Pancreas (tissue), 10 donors: ENCODE data around the gene COPS9. TPM values are rescaled to one million over a fixed set of nuclear protein-coding genes. Genes with fewer than 3 reads are reported as not detected.

Experiments used
- ATAC-seq, 4 donors: fragments of 200-7000 bp; cut with Tn5 transposase; one replicate each; pipeline versions ENCODE4 v1.8.0 to v1.9.1; 2020; ENCODE audit warnings: mild to moderate bottlenecking in 4 of 4, moderate library complexity in 4 of 4
- DNase-seq, 6 donors: peaks; one replicate each; pipeline ENCODE4 v3.0.0-alpha.2; 2020
- FAIRE-seq: peaks from 2 replicates; lab custom pipeline; 2012; peaks lifted over from hg19 to GRCh38; lab: Jason Lieb, UNC
- H3K27ac ChIP-seq, 4 donors: fragments of 200-600 bp; sonication (generic); 1 replicate in 3 of 4; 2 replicates in 1 of 4; pipeline versions ENCODE4 v1.5.0 to v1.8.0; 2020
- H3K27me3 ChIP-seq, 4 donors: fragments of 200-600 bp; one replicate each; pipeline ENCODE4 v1.8.0; 2021
- H3K36me3 ChIP-seq, 3 donors: fragments of 200-600 bp; sonication (generic) in 1 of 3; one replicate each; pipeline versions ENCODE4 v1.5.0 to v1.8.0; 2020 to 2021
- H3K4me1 ChIP-seq, 3 donors: fragments of 200-600 bp; one replicate each; pipeline ENCODE4 v1.8.0; 2021
- H3K4me3 ChIP-seq, 4 donors: fragments of 200-600 bp; sonication (generic) in 2 of 4; one replicate each; pipeline versions ENCODE4 v1.5.0 to v1.8.0; 2020 to 2021
- H3K9me3 ChIP-seq, 4 donors: fragments of 200-600 bp; one replicate each; pipeline ENCODE4 v1.8.0; 2021
- CTCF ChIP-seq, 4 donors: fragments of 200-600 bp; sonication (generic) in 3 of 4; IDR thresholded peaks; one replicate each; pipeline versions ENCODE4 v1.5.0 to v1.8.0; 2021; ENCODE audit warnings: antibody characterized with exemption in 4 of 4
- whole genome bisulfite sequencing, 2 donors: extraction: QIAGEN DNeasy Blood & Tissue Kit; methylation state at CpG; one replicate each; pipeline ENCODE4 v1.1.7; 2013; 5-methylcytosine and 5-hydroxymethylcytosine counted together
- intact Hi-C, 3 donors: fragments of 100-400 bp; cut with DNase I; formaldehyde crosslinking; loops; one replicate each; pipeline versions ENCODE4 v1.11.1 to v1.14.2; 2022
- polyA plus RNA-seq, 2 donors: library from polyadenylated mRNA; stranded (reverse); fragments of 200-250 nt; gene quantifications; one replicate each; pipeline ENCODE4 v1.2.3, GENCODE V29; 2013
- total RNA-seq, 6 donors: library from RNA; stranded (reverse); fragmentation: NEBNext Ultra II Directional in 4 of 6; extraction: Animal tissue kit (Norgen Biotek cat#: 25700) in 4 of 6; gene quantifications; one replicate each; pipeline versions ENCODE4 v1.2.1 to v1.2.4, GENCODE V29; 2021 to 2023
- donor health status: healthy with polysubstance abuse.
- donor health status: DM: no; HTN: no; CAD: no; lungs with moderate emphysema.
- donor health status: DM: no; HTN: no; CAD: no.
- donor health status: control.
- donor health status: control.
- donor health status: Bipolar disorder and iron deficiency.
- donor health status: DM: yes; HTN: yes; CAD: no.
- donor health status: DM: no; HTN: no; CAD: no.
- donor health status: DM: no; HTN: no; CAD: no.
- donor health status: DM: yes; HTN: yes; CAD: no.

COPS9 gene
- total and polyA plus RNA-seq, 8 donors, result 52.8 to 210 (median 60.1) TPM

GRCh38 chr2:240123821-240124650 is 12.1 kb downstream of the COPS9 start:
- Histone ChIP-seq H3K9me3 (no peaks in the 10 kb centered on the region), H3K4me1 (no peaks in the 10 kb centered on the region), H3K4me3 (no peak overlapping the region), H3K36me3 (no peaks in the 10 kb centered on the region), H3K27ac (no peak overlapping the region), H3K27me3 (no peaks in the 10 kb centered on the region)
- WGBS, 2 donors, result 80 to 84% methylated on average over 24 of the region's 24 CpGs
- ATAC-seq (no peak), DNase-seq (peak in 3 of 6 donors; percentile 3 to 32 (median 26)), FAIRE-seq (no peak)
- intact Hi-C loops, result no loop called here
- no peak for TF ChIP-seq CTCF (IDR thresholded peaks at IDR 0.05)

DNA sequence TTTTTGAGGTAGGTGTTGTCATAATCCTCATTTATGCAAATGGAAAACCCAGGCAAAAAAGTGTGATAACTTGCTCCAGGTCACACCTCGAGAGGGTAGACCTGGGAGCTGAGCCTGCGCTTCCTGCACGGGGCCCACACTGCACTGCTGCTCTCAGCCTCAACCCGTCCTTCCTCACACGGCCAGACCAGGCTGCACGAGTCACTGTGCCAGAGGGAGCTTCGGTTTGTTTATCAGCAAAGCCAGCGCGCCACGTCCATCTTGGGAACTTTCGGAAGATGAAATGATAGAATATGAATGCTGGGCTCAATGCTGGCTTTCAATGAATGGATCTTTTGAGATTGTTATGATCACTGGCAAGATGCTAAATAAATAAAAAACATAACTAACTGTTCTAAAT is 14.4 kb downstream of the COPS9 start:
- Histone ChIP-seq H3K4me3 (no peak overlapping the region), H3K4me1 (no peaks in the 10 kb centered on the region), H3K27me3 (no peaks in the 10 kb centered on the region), H3K36me3 (no peaks in the 10 kb centered on the region), H3K27ac (no peak overlapping the region), H3K9me3 (peaks cover 0 to 4% (median 0%) of the 10 kb centered on the region in 4 donors)
- WGBS, 2 donors, result 58 to 60% methylated on average over 11 of the region's 11 CpGs
- DNase-seq (peak in 1 of 6 donors; percentile 22), FAIRE-seq (no peak), ATAC-seq (no peak)
- TF ChIP-seq CTCF (IDR thresholded peaks at IDR 0.05), result no peak
- intact Hi-C loops, result no loop called here

- Histone ChIP-seq H3K9me3 (peaks cover 0 to 4% (median 0%) of the 10 kb centered on the region in 4 donors), H3K27me3 (no peaks in the 10 kb centered on the region), H3K36me3 (no peaks in the 10 kb centered on the region), H3K4me1 (no peaks in the 10 kb centered on the region), H3K4me3 (no peak overlapping the region), H3K27ac (no peak overlapping the region)
- no peak for ATAC-seq
- FAIRE-seq, result no peak
- no peak for TF ChIP-seq CTCF (IDR thresholded peaks at IDR 0.05)
- DNase-seq, result no peak
- intact Hi-C loops, result no loop called here
- WGBS, 2 donors, result 55 to 59% methylated on average over 4 of the region's 4 CpGs
Measured at GRCh38 chr2:240121190-240121589, 14.9 kb downstream of the COPS9 start.

- DNase-seq (no peak), ATAC-seq (no peak), FAIRE-seq (no peak)
- no peak overlapping the region for H3K4me3 ChIP-seq
- H3K9me3 ChIP-seq, result peaks cover 0 to 4% (median 0%) of the 10 kb centered on the region in 4 donors
- H3K36me3 ChIP-seq, result no peaks in the 10 kb centered on the region
- H3K27me3 ChIP-seq, result no peaks in the 10 kb centered on the region
- no peaks in the 10 kb centered on the region for H3K4me1 ChIP-seq
- H3K27ac ChIP-seq, result no peak overlapping the region
- no peak for TF ChIP-seq CTCF (IDR thresholded peaks at IDR 0.05)
- WGBS, 2 donors, result 62 to 66% methylated on average over 6 of the region's 6 CpGs
- intact Hi-C loops, result no loop called here
Measured at GRCh38 chr2:240114233-240114632, 21.9 kb downstream of the COPS9 start.
